ENCODE measurements around the gene PALM2AKAP2.
A peak's percentile ranks its signal among the peaks of the same experiment; 100 is the strongest.
"Not testable (repeated sequence)": the region's sequence is repeated elsewhere in the genome, so short reads cannot be mapped to it uniquely, and the experiment has no call there.

The PALM2AKAP2 gene

DNA sequence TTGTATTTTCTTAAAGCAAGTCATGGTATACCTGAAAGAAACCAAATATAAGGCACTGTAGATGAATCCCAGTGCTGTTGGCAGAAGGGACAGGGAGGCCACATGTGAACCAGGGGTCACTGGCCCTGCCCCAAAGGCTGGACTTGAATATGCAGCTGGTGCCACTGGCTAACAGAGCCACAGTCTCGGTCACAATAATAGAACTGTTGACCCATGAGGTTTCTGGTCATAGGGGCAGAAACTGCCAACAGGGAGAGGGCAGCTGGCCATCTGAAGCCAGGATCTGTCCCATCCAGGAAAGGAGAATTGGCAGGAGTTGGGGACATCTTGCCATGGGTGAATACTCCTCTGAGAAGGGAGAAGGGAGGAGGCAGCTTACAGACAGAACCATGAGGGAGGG, 31.9 kb downstream of the PALM2AKAP2 start:
- no peak for DNase-seq

DNA sequence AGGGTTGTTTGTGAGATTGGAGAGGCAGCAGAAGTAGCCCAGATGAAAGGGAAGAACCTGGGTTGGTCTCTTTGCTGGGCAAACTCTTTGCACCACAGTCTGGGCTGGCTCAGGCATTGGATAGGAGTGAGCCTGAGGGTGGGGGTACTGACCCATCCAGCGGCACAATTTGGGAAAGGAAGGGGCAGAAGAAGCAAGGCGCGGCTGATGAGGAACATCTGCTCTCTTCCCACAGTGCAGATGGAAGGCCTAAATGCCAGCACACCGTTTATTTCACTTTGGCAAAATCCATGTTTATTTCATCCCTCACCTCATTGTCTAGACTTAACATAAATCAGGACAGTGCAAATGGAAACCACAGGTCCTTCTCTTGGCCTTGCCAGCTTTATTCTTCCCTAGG, 32.3 kb downstream of the PALM2AKAP2 start:
- no peak for DNase-seq

DNA sequence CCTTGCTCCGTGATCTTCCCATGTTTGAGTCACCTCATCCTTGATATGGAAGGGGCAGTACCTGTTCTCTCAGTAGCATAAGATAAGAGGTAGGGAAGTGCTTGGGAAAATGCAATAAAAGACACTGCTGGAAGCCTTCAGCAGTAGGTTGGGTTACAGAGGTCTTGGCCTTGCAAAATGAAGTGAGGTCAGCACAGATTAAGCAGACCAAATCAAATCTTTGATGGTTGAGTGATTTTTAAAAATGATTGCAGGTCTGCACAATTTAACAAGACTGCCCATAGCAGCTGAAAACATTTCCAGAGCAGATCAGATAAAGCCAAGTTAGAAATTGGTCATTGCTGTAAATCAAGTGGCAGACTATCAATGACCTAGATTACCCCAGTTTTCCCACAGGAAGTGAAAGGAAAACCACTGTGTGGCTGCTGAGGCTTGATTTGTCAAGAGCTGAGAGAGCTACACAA, 32.9 kb downstream of the PALM2AKAP2 start:
- no peak for DNase-seq

DNA sequence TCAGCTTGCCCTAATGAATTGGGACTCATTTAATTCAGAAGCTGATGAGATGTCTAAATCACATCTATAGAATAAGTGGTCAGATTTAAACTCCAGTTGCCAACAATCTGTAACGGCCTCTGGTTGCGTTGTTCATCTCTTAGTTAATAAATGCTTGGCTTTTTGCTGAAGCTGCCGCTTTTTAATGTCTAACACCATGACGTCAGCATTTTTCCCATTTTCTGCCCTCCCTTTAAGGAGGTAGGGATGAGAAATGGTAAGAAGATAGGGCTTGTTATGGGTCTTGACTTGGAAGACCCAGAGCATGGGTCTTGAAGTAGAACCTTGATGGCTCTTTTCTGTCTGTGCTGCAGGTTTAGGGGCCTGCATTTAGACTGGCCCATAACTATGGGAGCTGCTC, 33.3 kb downstream of the PALM2AKAP2 start:
- no peak for DNase-seq

DNA sequence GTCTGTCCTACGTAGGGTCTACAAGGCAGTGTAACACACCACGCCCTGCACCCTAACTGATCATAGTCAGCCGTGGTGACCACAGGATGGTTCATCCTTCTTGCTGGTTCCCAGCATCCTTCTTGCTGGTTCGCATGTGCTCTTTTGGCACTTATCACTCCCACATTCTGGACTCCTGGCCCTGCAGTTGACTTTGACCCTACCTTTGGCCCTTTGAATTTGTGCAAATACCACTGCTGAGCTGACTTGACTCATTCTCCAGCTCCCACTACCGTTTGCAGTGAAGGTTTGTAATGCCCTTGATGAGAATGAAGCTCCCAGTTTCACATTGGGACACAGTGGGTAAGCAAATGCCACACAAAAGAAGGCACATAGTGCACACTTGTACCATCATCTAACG, 33.8 kb downstream of the PALM2AKAP2 start:
- no peak for DNase-seq

DNA sequence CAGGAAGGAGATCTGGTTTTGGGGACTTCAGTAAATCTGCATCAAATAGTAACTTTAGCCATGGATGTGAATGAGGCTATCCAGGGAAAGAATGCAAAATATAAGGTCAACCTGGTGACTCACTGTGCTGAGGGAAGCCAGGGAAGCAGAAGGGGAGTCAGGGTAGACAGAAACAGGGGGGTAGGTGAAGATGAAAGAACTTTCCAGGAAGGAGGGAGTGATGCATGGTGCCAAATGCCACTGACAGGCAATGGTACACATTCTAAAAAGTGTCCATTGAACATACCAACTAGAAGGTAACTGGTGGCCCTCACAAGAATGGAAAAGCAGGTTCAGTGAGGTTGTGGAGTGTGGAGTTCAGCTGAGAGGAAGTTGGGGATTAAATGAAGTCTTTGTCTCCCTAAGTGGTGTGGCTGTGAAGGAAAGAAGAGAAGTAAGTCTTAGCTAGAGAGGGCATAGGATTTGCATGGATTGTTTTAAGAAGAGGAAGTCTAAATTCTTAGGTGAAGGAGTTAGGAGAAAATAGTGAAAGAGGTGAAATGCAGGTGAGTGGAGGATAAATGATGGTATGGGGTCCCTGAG, 35.5 kb downstream of the PALM2AKAP2 start:
- DNase-seq = no peak

DNA sequence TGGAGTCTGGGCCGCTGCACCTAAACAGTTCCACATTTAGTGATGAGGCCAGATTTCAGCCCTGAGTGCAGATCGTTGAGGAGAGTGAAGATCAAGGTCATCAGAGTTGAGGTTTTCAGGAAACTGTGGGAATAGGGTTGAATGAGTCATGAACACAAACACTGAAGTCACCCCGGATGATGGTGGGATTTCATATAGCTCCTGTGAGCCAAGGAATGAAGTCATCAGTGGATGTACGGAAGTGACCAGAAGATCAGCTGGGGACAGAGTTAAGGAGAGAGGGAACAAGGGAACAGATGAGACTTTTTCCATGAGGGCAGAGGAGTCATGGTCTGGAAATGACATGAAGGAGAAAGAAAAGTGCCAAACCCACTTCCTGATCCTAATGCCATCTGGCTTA, 36.5 kb downstream of the PALM2AKAP2 start:
- DNase-seq = no peak

DNA sequence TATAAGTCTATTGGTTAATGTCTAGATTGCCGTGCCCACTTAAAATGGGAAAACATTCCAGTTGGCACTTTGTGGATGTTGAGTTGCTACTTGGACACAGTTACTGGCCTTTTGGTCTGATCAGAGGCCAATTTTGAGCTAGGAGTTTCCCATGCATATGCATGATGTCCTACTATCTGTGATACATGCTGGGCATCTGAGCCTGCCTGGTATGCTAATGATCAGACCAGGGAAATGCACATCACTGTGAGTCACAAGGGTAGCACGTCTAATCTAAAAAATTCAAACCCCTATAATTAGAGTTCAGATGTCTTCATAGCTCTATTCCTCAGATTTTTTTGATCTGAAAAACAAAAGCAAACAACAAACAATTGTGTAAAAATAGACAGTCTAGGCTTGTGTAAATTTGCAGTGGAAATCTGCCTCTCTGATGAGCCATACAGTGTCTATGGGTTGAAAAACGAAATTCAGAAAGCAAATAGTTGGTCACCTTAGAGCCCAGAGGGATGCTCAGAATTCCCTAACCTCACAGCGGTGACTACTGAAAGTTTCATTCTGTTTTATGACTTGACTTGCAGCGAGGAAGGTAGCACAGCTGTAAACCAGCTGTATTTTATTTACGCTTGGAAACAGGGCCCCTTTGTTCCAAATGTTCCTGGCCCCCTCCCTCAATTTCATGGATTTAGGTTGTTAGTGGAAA, 37.3 kb downstream of the PALM2AKAP2 start:
- DNase-seq = no peak

DNA sequence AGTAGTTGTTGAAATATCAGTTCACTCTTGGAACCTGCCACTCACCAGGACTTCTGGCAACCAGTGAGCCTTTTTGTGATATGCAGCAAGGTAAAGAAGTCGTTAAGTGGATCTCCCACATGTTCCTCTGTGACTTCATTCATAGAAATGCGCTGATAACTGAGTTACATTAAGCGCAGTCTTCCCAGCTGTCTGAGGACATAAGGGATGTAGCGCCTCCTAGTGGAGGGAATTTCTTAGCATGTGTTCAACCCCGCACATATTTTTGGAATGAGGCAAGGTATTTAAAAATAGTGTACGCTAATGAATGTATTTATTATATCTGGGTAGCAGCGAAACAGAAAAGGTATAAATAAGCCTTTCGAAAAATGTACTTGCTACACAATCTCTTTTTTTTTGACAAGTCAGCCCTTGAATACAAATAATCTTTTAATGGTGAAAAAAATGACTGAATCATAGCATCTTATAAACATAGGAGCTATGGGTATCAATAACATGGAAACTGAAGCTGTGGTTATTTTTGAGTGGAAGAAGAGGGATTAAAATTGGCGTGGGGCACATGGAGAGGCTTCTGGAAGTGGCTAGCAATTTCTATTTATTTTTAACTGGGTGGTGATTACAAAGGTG, 38.0 kb downstream of the PALM2AKAP2 start:
- peak; percentile 19 for DNase-seq

DNA sequence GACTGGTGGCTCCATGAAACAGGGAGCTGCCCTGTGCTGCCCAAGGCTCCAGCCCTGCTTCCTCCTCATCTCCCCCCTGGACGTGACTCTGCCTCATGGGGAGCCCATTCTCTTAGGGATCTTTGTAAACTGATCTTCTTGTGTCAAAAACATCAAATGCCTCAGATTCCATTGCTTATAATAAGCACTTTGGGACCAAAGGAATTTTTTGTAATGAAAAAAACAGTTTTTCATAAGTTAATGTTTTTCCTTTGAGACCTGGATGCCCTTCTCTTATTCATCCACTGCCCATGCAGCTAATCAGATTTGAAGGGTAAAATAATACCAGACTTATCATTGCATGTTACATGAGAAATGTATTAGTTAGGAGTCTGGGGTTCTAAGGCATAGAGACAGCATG, 41.7 kb downstream of the PALM2AKAP2 start:
- no peak for DNase-seq

DNA sequence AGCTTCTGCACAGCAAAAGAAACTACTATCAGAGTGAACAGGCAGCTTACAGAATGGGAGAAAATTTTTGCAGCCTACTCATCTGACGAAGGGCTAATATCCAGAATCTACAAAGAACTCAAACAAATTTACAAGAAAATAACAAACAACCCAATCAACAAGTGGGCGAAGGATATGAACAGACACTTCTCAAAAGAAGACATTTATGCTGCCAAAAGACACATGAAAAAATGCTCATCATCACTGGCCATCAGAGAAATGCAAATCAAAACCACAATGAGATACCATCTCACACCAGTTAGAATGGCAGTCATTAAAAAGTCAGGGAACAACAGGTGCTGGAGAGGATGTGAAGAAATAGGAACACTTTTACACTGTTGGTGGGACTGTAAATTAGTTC, 45.4 kb downstream of the PALM2AKAP2 start:
- not testable (repeated sequence) for DNase-seq

DNA sequence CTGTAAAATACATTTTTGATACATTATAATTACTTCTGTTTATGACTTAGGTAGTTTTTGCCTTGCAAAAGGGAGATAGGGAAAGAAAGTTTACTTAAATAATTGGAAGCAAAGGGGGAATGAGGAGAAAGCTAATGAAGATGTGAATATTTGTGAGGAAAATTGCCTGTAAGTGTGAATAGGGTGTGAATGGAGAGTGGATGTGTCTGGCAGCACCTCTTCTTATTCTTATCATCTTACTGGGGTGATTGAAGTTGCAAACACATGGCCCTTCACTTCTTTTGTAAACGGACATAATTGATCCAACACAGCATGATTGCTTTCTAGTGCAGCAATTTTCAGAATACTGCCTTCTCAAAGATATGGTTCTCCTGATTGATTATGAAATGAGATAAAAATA, 46.6 kb downstream of the PALM2AKAP2 start:
- DNase-seq = no peak

DNA sequence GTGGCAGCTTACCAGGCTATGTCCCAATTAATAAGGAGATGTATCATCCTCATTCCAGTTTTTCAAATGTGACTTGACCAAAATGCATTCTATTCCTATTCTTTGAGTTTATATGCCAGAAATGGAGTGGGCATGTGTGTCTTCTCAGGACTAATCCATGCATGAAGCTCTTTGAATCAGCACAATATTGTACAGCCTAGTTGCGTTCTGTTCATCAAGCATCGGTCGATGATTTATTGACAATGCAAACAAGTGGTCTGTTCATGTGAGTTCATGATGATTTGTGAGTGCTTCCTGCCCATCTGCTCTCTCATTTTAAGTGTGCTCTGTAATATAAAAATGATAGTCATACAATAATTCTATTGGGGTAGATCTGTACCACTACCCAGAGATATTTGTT, 48.3 kb downstream of the PALM2AKAP2 start:
- DNase-seq = no peak

Data from CD4-positive, alpha-beta T cell treated with Interleukin-10 for 1 hour (primary cell).